K562 (cell line): Measurements from ENCODE around the gene AGPAT2. TPM values are rescaled to one million over a fixed set of nuclear protein-coding genes. Genes with fewer than 3 reads are reported as not detected.

ENCODE experiments used
- CBFA2T2 ChIP-seq: fragments of 450-650 bp; conservative IDR thresholded peaks from 2 replicates; pipeline ENCODE4 v1.6.1; 2017; ENCODE audit warnings: mild to moderate bottlenecking
- IRF2 ChIP-seq: sonication (generic); formaldehyde crosslinking; IDR thresholded peaks from 2 replicates; pipeline ENCODE4 v1.8.1; 2022; ENCODE audit warnings: mild to moderate bottlenecking, missing genetic modification reagents
- MAZ ChIP-seq, 2 experiments: fragments of 450-650 bp in 1 of 2; sonication (generic) in 1 of 2; formaldehyde crosslinking; IDR thresholded peaks in 1 of 2; conservative IDR thresholded peaks in 1 of 2; 2 replicates each; pipeline versions ENCODE4 v1.4.0 to v1.5.0; 2020; ENCODE audit warnings: mild to moderate bottlenecking in 1 of 2, missing genetic modification reagents in 1 of 2
- MBD1 ChIP-seq: fragments of 250-450 bp; sonication (Bioruptor Pico); IDR thresholded peaks from 2 replicates; pipeline ENCODE4 v1.8.0; 2022; ENCODE audit warnings: inconsistent platforms
- PHF20 ChIP-seq: fragments of 450-650 bp; IDR thresholded peaks from 2 replicates; pipeline ENCODE4 v1.6.1; 2018; ENCODE audit not compliant: partially characterized antibody
- PYGO2 ChIP-seq: fragments of 450-650 bp; IDR thresholded peaks from 2 replicates; pipeline ENCODE4 v1.6.1; 2016; ENCODE audit warnings: mild to moderate bottlenecking, missing genetic modification characterization, moderate library complexity, missing compliant biosample characterization
- RBM15 ChIP-seq: fragments of 200-400 bp; formaldehyde crosslinking; IDR thresholded peaks from 2 replicates; pipeline ENCODE4 v1.6.1; 2018; ENCODE audit warnings: mild to moderate bottlenecking, low read length, moderate library complexity; ENCODE audit not compliant: insufficient read depth
- SMAD2 ChIP-seq: fragments of 150-350 bp; IDR thresholded peaks from 2 replicates; pipeline ENCODE4 v1.6.1; 2014; ENCODE audit warnings: low read depth, mild to moderate bottlenecking, low read length
- SMARCA4 ChIP-seq: fragments of 450-650 bp; IDR thresholded peaks from 2 replicates; pipeline ENCODE4 v1.6.1; 2016
- TSC22D4 ChIP-seq: fragments of 450-650 bp; IDR thresholded peaks from 2 replicates; pipeline ENCODE4 v1.6.1; 2016; ENCODE audit warnings: missing genetic modification characterization, missing biosample characterization, control low read depth
- UBTF ChIP-seq, 2 experiments: IDR thresholded peaks; 2 replicates each; pipeline ENCODE4 v1.6.1; 2012; ENCODE audit warnings: improper control_type of control experiment in 2 of 2, low read depth in 2 of 2, low read length in 2 of 2, borderline replicate concordance in 1 of 2
- VEZF1 ChIP-seq: fragments of 200-800 bp; sonication (Bioruptor generic); IDR thresholded peaks from 2 replicates; pipeline ENCODE4 v1.6.1; 2017; ENCODE audit warnings: missing genetic modification characterization, missing compliant biosample characterization
- ZBTB11 ChIP-seq, 3 experiments: fragments of 200-800 bp in 1 of 3; fragments of 250-450 bp in 1 of 3; fragments of 450-650 bp in 1 of 3; sonication (Bioruptor Pico) in 1 of 3; sonication (Bioruptor generic) in 1 of 3; formaldehyde crosslinking in 1 of 3; IDR thresholded peaks; 2 replicates each; pipeline versions ENCODE4 v1.6.1 to v1.8.0; 2016 to 2022; ENCODE audit warnings: mild to moderate bottlenecking in 2 of 3, missing genetic modification characterization in 2 of 3, missing compliant biosample characterization in 1 of 3, moderate library complexity in 1 of 3
- ZFX ChIP-seq: sonication (generic); formaldehyde crosslinking; IDR thresholded peaks from 2 replicates; pipeline ENCODE4 v1.8.0; 2022; ENCODE audit warnings: mild to moderate bottlenecking, missing genetic modification reagents, moderate library complexity
- polyA plus RNA-seq, 8 experiments: library from polyadenylated mRNA; depleted of rRNA in 4 of 8; stranded (reverse) in 5 of 8; unstranded in 3 of 8; fragments of >200 nt; fragmentation: Nextera tagmentation in 2 of 8; fragmentation: Illumina TruSeq in 1 of 8; extraction: Ambion mirVana in 2 of 8; extraction: Trizol in 1 of 8; gene quantifications; 2 replicates each; pipeline versions ENCODE4 v1.2.1 to v1.2.3, GENCODE V29; 2011 to 2014; ENCODE audit warnings: inconsistent platforms in 1 of 8, missing spikeins in 1 of 8
- total RNA-seq, 7 experiments: library from RNA; depleted of rRNA in 6 of 7; stranded (reverse); fragments of >200 nt in 6 of 7; fragmentation: Illumina TruSeq in 2 of 7; extraction: Trizol in 2 of 7; gene quantifications; 2 replicates each; pipeline versions ENCODE4 v1.2.1 to v1.2.3, GENCODE V29; 2011 to 2021; ENCODE audit warnings: low replicate concordance in 1 of 7
- TF ChIP-seq, protein P1 (sequence below), 2 experiments: fragments of 450-650 bp in 1 of 2; sonication (generic) in 1 of 2; formaldehyde crosslinking in 1 of 2; IDR thresholded peaks in 1 of 2; conservative IDR thresholded peaks in 1 of 2; 2 replicates each; pipeline versions ENCODE4 v1.6.1 to v1.8.1; 2016 to 2023; ENCODE audit warnings: mild to moderate bottlenecking in 2 of 2, moderate library complexity in 2 of 2, inconsistent platforms in 1 of 2, missing genetic modification reagents in 1 of 2

Gene AGPAT2
- total and polyA plus RNA-seq, 9 of the 15 experiments (the other 6 are each of a cell fraction or from before 2014, with no cell fraction given): 0.13 to 54.5 (median 23.9) TPM

DNA sequence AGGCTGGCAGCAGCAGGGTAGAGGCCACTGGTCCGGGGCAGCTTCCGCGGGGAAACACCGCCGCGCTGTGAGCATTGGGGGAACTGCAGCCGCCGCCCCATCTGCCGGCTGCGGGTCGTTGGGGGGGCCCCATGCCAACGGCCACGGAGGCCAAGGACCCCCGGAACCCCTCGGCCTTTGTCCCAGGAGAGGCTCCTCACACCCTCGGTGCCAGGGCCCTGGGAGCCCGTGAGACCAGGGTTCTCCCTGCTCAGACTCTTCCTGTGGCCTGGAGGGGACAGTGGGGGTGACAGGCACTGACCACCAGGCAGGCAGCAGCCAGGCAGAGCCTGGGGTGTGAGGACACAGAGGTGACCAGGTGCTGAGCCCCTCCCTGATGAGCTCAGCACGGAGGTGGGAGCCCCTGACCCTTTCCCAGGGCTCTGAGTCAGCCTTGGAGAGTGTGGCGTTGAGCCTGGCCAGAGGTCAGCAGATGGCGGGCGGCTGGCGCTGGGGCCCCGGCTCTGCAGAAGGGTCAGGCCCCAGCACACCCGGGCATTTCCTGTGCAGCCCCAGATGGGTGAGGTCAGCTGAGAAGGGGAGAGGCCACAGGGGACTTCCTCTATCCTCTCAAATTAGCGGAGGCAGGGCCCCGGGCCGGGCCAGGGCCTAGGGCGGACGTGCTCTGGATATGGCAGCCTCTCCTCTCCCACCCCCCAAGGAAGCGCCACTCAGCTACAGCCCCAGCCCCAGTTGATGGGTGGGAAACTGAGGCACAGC, 42.5 kb downstream of the AGPAT2 start (continued):
- TF ChIP-seq ZBTB11 (CRISPR knock-in tag; IDR thresholded peaks at IDR 0.05) (peak in 2 of 3 experiments; percentile 20 to 70; a peak in 3 of 6 replicates), MBD1 (CRISPR knock-in tag) (no peak), MAZ (CRISPR knock-in tag; conservative IDR thresholded peaks at IDR 0.05 in 1 of 2, IDR thresholded peaks at IDR 0.05 in 1 of 2) (peak; percentile 79 to 90), ZFX (peak; percentile 85), PYGO2 (no peak), PHF20 (peak; percentile 11), RBM15 (no peak), TSC22D4 (tag) (no peak), CBFA2T2 (peak; percentile 72), IRF2 (CRISPR knock-in tag) (no peak), UBTF (IDR thresholded peaks at IDR 0.05; ENCODE audit: borderline replicate concordance in 1 of 2, low read depth in 2 of 2, low read length in 2 of 2) (0 out of 4 replicates have a peak, but pooled peaks of 1 of the 2 experiments have one; percentile 12), SMAD2 (no peak), VEZF1 (CRISPR knock-in tag) (peak; percentile 80), SMARCA4 (0 out of 2 replicates have a peak, but pooled peaks have one; percentile 32)
- TF ChIP-seq, protein P1, sequence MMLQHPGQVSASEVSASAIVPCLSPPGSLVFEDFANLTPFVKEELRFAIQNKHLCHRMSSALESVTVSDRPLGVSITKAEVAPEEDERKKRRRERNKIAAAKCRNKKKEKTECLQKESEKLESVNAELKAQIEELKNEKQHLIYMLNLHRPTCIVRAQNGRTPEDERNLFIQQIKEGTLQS (IDR thresholded peaks at IDR 0.05): peak; percentile 87
- TF ChIP-seq, protein P1 (CRISPR knock-in tag; conservative IDR thresholded peaks at IDR 0.05): 0 out of 2 replicates have a peak, but pooled peaks have one; percentile 44
